ENCODE results near the gene TMEM91.
"Not testable (repeated sequence)": the region's sequence is repeated elsewhere in the genome, so short reads cannot be mapped to it uniquely, and the experiment has no call there.

Gene TMEM91

DNA sequence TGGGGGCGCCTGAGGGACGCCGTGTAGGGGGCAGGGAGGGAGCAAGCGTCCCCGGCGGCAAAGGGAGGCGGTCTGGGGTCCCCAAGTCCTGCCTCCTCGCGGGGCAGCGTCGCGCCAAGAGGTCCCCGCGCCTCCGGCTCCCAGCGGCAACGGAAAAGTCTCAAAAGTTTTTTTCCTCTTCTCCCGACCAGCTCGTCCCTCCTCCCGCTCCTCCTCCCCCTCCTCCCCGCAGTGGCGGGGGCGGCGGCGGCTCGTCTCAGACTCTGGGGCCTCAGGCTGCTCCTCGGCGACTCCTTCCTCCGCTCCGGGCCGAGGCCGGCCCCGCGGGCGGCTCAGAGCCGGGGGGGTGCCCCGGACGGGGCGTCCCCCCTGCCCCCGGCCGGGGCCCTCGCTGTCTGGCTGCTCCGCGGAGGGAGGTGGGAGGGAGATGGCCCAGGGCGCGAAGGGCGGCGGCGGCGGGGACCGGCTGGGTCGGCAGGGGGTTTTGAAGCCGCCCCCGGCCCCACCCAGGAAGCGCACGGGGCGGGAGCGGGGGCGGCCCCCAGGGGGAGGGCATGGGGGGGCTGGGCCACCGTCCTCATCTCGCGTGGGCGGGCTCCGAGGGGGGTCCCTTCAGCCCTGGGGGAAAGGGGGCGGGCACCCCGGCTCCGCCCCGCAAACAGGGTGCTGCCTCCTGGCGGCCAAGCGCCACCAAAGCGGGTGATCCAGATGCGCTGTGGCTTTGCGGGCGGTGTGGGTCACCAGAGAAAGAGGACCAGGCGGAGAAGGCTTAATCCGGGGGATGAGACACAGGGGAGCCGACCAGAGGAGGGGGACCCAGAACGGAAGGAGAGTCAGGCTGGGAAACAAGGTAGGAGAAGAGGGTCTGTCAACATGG lies 22.6 kb upstream of the TMEM91 start, which contains the start of gene TGFB1:
Gene TGFB1, minus strand, starts transcription at position 457 of the 877 bp plus-strand sequence. CDS start 878 bp downstream, outside the sequence.
- peak; percentile 47 for DNase-seq

DNA sequence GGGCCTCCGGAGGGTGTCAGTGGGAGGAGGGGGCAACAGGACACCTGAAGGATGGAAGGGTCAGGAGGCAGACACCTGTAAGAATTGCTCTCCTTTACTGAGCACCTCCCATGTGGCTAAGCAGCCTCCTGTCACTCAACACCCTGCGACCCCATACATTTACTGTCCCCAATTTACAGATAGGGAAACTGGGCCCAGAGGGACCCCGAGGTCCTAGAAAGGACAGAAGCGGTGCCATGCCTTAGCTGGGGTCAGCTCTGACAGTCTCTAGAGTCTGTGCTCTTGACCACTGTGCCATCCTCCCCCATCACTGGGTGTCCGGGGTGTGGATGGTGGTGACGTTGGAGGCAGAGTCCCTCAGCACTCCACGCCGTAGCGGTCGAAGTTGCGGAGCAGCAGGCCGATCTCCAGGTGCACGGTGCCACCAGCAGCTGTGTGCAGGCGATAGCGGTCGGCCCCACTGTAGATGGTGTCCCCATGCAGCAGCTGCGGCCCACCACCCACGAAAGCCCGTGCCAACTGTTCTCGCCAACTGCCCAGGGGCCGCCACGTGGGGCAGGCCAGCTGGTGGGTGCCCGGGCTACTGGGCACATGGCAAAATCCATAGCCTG lies 21.9 kb upstream of the TMEM91 start:
- DNase-seq, result no peak

- no peak for DNase-seq
Observed at GRCh38 chr19:41355035-41355434, 21.3 kb upstream of the TMEM91 start.

DNA sequence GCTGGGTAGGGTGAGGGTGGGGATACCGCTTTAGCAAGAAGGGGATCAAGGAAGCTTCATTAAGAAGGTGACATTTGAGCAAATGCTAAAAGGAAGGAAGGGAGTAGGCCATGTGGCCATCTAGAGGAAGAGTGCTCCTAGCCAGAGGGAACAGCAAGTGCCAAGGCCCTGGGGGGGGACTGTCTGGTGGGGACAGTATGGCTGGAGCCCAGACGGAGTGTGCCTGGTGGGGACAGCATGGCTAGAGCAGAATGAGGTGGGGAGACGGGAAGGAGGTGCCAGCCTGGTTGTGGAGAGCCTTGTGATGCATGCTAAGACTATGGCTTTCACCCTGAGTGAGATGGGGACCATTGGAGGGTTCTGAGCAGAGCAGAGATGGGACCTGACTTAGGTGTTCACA lies 20.5 kb upstream of the TMEM91 start:
- no peak for DNase-seq

DNA sequence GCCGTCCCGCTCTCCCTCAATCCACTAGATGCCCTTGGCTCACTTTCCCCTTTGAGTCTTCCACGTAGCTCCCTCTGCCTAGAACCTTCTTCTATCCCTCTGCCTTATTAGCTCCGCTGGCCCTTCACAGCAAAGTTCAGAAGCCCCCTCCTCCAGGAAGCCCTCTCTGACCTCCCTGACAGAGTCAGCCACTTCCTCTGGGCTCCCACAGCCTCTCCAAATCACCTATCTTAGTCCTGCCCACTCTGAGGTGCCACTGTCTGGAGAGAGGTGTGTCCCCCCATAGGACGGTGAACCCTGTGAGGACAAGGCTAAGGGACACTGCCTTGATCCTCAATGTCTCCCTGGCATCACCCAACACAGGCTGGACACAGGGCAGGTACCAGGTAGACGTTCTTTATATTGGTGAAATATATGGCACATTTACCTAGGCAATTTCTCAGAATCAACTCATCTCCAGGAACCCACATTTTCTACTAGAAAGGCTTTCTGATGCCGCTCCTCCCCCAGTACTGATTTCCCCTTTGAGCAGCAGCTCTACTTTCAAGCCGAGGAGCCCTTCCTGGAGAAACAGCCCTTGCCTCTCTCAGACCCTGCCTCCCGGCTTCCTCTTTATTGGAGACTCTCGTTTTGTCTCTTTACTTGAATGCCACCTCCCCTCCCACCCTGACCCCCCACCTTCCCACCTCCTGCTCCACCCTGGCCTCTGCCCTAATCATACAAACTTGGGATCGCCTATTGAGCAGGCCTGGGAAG lies 19.2 kb upstream of the TMEM91 start:
- no peak for DNase-seq

DNA sequence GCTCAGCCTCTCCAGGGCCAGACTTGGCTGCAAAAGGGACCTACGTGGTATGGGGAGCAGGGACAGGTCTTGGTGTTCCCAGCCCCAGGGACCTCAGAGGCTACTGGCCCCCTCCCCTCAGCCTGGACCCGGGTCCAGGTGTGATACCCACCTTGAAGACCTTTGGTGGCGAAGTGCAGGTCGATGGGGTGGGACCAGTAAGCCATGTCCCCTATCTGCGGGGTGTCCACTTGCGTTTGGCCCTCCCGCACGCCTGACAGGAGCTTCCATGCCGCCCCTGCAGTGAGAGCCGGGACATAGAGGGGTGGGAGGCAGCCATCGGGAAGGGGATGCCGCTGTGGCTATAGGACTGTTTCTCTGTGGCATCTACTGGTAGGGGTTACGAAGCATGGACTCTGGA lies 18.6 kb upstream of the TMEM91 start:
- no peak for DNase-seq

DNA sequence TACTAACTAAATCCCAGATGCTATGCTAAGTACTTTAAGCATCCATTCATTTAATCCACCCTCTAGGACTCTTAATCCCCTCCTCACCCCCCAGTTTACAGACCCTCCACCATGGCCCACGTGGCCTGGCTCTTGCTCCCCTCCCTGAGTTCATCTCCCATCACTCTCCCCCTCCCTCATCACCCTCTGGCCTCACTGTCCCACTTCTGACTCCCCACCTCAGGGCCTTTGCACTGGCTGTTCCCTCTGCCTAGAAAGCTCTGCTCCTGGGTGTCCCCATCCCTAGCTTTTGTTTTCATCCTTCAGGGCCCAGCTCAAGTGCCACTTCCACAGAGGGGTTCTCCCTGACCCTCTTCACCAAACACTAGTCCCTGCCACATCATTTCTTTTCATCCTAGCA lies 16.6 kb upstream of the TMEM91 start:
- no peak for DNase-seq

DNA sequence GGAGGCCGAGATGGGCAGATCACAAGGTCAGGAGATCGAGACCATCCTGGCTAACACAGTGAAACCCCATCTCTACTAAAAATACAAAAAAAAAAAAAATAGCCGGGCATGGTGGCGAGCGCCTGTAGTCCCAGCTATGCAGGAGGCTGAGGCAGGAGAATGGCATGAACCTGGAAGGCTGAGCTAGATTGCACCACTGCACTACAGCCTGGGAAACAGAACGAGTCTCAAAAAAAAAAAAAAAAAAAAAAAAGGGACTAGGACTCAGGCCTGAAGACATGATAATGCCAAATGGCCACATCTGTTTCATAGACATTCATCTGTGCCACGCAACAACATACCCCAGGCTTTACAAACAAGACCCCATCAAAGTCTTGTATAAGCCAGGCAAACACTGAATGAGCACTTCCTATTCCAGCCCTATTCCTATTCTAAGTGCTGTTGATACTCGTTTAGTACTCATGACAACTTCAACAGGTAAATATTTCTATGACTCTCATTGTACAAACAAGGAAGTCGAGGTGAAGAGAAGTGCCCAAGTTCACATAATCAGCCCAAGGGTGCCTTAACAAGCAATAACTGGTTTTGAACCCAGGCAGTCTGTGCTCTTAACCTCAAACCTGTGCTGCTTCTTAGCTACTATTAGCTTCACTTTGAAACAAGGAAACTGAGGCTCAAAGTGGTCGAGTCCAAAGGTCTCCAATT lies 14.0 kb upstream of the TMEM91 start:
- no peak for DNase-seq

DNA sequence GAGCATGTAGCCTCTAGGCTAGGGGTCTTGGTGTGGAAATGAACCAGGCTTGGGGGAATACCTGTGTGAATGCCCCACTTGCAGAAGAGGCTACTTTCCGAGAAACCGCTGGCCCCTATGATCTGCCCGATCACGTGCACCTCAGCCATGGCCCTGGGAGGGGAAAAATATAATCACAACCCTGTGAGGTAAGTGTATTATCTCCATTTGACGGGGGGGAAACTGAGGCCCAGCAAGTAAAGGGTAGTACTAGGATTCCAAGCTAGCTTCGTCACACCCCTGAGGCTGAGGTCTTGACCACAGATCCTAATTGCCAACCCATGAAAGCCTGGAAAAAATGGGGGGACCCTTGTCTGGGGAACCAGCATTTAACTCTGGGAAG lies 13.0 kb upstream of the TMEM91 start:
- no peak for DNase-seq

- DNase-seq, result peak; percentile 100
Observed at GRCh38 chr19:41363753-41364523, 12.4 kb upstream of the TMEM91 start, which contains the start of gene B9D2. Gene B9D2, minus strand, starts transcription at chr19:41364149. Its CDS starts 630 bp downstream, at chr19:41363519.

GRCh38 chr19:41364524-41365391 lies 11.6 kb upstream of the TMEM91 start:
- peak; percentile 50 for DNase-seq

- DNase-seq, result no peak
Observed at GRCh38 chr19:41366089-41366488, 10.2 kb upstream of the TMEM91 start.

DNA sequence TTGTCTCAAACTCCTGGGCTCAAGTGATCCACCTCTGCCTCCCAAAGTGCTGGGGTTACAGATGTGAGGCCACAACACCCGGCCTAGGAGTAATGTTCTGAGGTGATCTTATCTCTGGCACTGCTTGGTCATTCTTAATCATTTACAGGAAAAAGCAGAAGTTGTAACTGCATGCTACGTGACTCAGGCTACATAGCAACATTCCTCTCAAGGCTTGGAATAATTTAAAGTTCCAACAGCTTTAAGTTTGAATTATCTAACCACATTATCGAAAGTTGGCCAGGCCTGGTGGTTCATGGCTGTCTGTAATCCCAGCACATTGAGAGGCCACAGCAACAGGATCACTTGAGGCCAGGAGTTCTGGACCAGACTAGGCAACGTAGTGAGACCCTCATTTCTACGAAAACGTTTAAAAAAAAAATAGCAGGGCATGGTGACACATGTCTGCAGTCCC lies 8.5 kb upstream of the TMEM91 start:
- DNase-seq, result no peak

DNA sequence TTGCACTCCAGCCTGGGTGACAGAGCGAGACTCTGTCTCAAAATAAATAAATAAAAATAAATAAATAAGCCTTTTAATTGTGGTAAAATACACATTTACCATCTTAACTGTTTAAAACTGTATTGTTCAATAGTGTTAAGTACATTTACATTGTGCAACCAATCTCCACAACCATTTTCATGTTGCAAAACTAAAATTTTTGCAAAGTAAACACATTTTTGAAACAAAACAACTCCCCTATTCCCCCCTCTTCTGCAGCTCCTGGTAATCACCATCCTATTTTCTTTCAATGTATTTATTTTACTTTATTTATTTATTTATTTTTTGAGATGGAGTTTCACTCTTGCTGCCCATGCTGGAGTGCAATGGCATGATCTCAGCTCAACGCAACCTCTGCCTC lies 6.6 kb upstream of the TMEM91 start:
- DNase-seq, result no peak

- DNase-seq, result not testable (repeated sequence)
Observed at GRCh38 chr19:41371119-41371518, 5.2 kb upstream of the TMEM91 start.

- DNase-seq, result no peak
Observed at GRCh38 chr19:41371541-41371940, 4.8 kb upstream of the TMEM91 start.

- DNase-seq, result no peak
Observed at GRCh38 chr19:41372501-41372900, 3.8 kb upstream of the TMEM91 start.

GRCh38 chr19:41373993-41374392 lies 2.3 kb upstream of the TMEM91 start:
- peak; percentile 91 for DNase-seq

GRCh38 chr19:41376998-41377365 lies 649 bp downstream of the TMEM91 start:
- no peak for DNase-seq

DNA sequence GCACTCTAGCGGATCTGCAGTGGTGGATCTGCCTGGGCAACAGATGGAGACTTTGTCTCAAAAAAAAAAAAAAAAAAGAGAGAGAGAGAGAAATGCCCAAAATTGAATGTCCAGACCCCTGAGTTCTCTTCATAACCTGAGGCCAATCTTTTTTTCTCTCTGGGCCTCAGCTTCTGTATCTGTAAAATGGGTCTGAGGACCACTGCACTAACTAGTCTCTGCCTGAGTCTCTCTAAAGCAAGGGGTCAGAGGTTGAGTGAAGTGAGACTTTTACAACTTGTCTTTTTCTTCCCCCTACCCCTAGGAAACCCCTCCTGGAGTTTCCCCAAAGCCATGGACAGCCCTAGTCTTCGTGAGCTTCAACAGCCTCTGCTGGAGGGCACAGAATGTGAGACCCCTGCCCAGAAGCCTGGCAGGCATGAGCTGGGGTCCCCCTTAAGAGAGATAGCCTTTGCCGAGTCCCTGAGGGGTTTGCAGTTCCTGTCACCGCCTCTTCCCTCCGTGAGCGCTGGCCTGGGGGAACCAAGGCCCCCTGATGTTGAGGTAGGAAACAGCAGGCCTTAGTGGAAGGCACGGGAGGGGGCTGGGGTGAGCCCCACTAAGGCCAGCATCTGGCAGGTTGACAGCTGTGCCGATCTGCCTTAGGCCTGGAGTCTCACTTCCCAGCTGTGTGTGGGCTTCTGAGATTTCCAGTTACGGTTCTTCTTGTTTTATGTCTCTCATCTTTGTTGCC lies 1.8 kb downstream of the TMEM91 start:
- DNase-seq, result no peak
